ENCODE results near the gene GMCL1. TPM values are rescaled to one million over a fixed set of nuclear protein-coding genes. Genes with fewer than 3 reads are reported as not detected.

The GMCL1 gene
- total and polyA plus RNA-seq, 2 of the 13 experiments (the other 11 are each of a cell fraction or from before 2014, with no cell fraction given), result 18.7 to 24.0 TPM

- TF ChIP-seq GATAD1 (CRISPR knock-in tag; IDR thresholded peaks at IDR 0.05), result 0 out of 2 replicates have a peak, but pooled peaks have one; percentile 34
- TF ChIP-seq ZNF432 (CRISPR knock-in tag; IDR thresholded peaks at IDR 0.05; ENCODE audit: borderline replicate concordance), result no peak
- TF ChIP-seq U2AF1 (optimal IDR thresholded peaks at IDR 0.05; ENCODE audit: low read depth, low read length), result no peak
- TF ChIP-seq ZNF281 (CRISPR knock-in tag; IDR thresholded peaks at IDR 0.05; ENCODE audit: borderline replicate concordance), result peak; percentile 40; the same call in 1 of the 2 replicates
- no peak for TF ChIP-seq SNAPC4 (CRISPR knock-in tag; IDR thresholded peaks at IDR 0.05)
- TF ChIP-seq ZNF30 (CRISPR knock-in tag; IDR thresholded peaks at IDR 0.05), result no peak
- TF ChIP-seq GPBP1L1 (CRISPR knock-in tag; IDR thresholded peaks at IDR 0.05), result no peak
- TF ChIP-seq ZKSCAN1 (IDR thresholded peaks at IDR 0.05; ENCODE audit: low read length), result no peak
- TF ChIP-seq ZKSCAN8 (CRISPR knock-in tag; IDR thresholded peaks at IDR 0.05; ENCODE audit: borderline replicate concordance), result peak; percentile 34; the same call in 1 of the 2 replicates
- TF ChIP-seq POLR2AphosphoS2 (IDR thresholded peaks at IDR 0.05; ENCODE audit: low read depth, low read length), result no peak
- TF ChIP-seq XBP1 (CRISPR knock-in tag; IDR thresholded peaks at IDR 0.05), result no peak
- no peak for TF ChIP-seq ZNF280B (CRISPR knock-in tag; IDR thresholded peaks at IDR 0.05; ENCODE audit: borderline replicate concordance)
- no peak for TF ChIP-seq BCLAF1 (IDR thresholded peaks at IDR 0.05)
- TF ChIP-seq PPARG (CRISPR knock-in tag; conservative IDR thresholded peaks at IDR 0.05), result 0 out of 2 replicates have a peak, but pooled peaks have one; percentile 17
- TF ChIP-seq IRF2 (CRISPR knock-in tag; IDR thresholded peaks at IDR 0.05), result 0 out of 2 replicates have a peak, but pooled peaks have one; percentile 40
Observed at GRCh38 chr2:69926849-69927515, 97.5 kb downstream of the GMCL1 start (continued).
